ENCODE data around the gene PIGV. TPM values are rescaled to one million over a fixed set of nuclear protein-coding genes. Genes with fewer than 3 reads are reported as not detected.

Gene PIGV
- total RNA-seq, 1 experiment from 2014 or later = 7.5 TPM

GRCh38 chr1:26739329-26739914 lies 48.3 kb upstream of the PIGV start:
- H2BK120ac ChIP-seq (ENCODE audit: low read depth, low read length, poor library complexity, severe bottlenecking) = no peak overlapping the region
- no peaks in the 10 kb centered on the region for H3K23me2 ChIP-seq (ENCODE audit: insufficient read length, low read depth, low read length, poor library complexity, severe bottlenecking)

More at GRCh38 chr1:26739329-26739914, 48.3 kb upstream of the PIGV start:
- H2BK20ac ChIP-seq (ENCODE audit: low read depth, low read length, poor library complexity, severe bottlenecking) = no peak overlapping the region
- H2BK15ac ChIP-seq (ENCODE audit: low read depth, low read length) = no peak overlapping the region
- H2BK5ac ChIP-seq (ENCODE audit: insufficient read length, low read length) = no peak overlapping the region
- no peak overlapping the region for H3K14ac ChIP-seq (ENCODE audit: insufficient read depth, low read length)
- H3K4me1 ChIP-seq (ENCODE audit: insufficient read depth, low read length) = peaks cover 2% of the 10 kb centered on the region
- Mint-ChIP-seq H3K27me3 (ENCODE audit: low read depth) (no peaks in the 10 kb centered on the region), H3K4me3 (no peak overlapping the region), H3K27ac (peak overlapping the region in 2 of 3 experiments; percentile 49 to 81; a peak in 5 of 7 replicates), H3K9me3 (no peaks in the 10 kb centered on the region; a peak in 1 of 5 replicates), H3K4me1 (peaks cover 5 to 21% of the 10 kb centered on the region in 2 experiments), H3K36me3 (ENCODE audit: insufficient read depth in 1 of 3, low read depth in 3 of 3) (peaks cover 21 to 81% (median 75%) of the 10 kb centered on the region in 3 experiments; a peak in 6 of 7 replicates)
- H4K8ac ChIP-seq (replicated peaks; ENCODE audit: insufficient read length, low read depth, low read length) = no peak overlapping the region
- H4K20me1 ChIP-seq (ENCODE audit: control insufficient read depth, insufficient read depth, insufficient read length) = no peaks in the 10 kb centered on the region
- no peak for DNase-seq
- no peak overlapping the region for H3K4ac ChIP-seq (ENCODE audit: low read depth, low read length)
- H4K5ac ChIP-seq (ENCODE audit: insufficient read length, low read depth, low read length) = no peak overlapping the region
- H3T11ph ChIP-seq (ENCODE audit: low read length) = no peak overlapping the region
- no peak overlapping the region for H2BK12ac ChIP-seq (ENCODE audit: insufficient read length, low read depth, low read length)
- H3K23ac ChIP-seq (ENCODE audit: insufficient read length, low read depth, low read length) = no peak overlapping the region
- no peak for TF ChIP-seq CTCF (conservative IDR thresholded peaks at IDR 0.05)
- peaks cover 2% of the 10 kb centered on the region; the same call in 1 of the 2 replicates for H3K79me2 ChIP-seq (ENCODE audit: insufficient read depth, low read length)
- H4K91ac ChIP-seq (ENCODE audit: insufficient read length, low read depth, low read length) = no peak overlapping the region
- H3K27me3 ChIP-seq (ENCODE audit: insufficient read depth, low read length) = no peaks in the 10 kb centered on the region
- H3K56ac ChIP-seq (ENCODE audit: insufficient read length, low read depth, low read length) = no peak overlapping the region
- H3K18ac ChIP-seq (ENCODE audit: insufficient read length, low read depth, low read length) = no peak overlapping the region
- no peak overlapping the region for H3K9ac ChIP-seq (ENCODE audit: extremely low read depth, insufficient read length, low read length)
- peaks cover 4% of the 10 kb centered on the region for H3K79me1 ChIP-seq (ENCODE audit: insufficient read depth, low read depth, low read length, poor library complexity, severe bottlenecking)
- H3K9me3 ChIP-seq (ENCODE audit: control insufficient read depth, low read depth, low read length) = no peaks in the 10 kb centered on the region
- H2AFZ ChIP-seq (ENCODE audit: low read length) = no peak overlapping the region
- no peak overlapping the region for H3K4me2 ChIP-seq (ENCODE audit: insufficient read depth, insufficient read length, low read length)
- H3K27ac ChIP-seq (ENCODE audit: insufficient read length, low read depth, low read length) = no peak overlapping the region
- WGBS (ENCODE audit: extremely low coverage, insufficient read length, low lambda C conversion rate) = no CpG with 5 or more reads among the region's 4 CpGs
- no peak overlapping the region for H2AK5ac ChIP-seq (ENCODE audit: insufficient read length, low read length)
